OCI-LY3 (cell line): ENCODE results near the gene BPTF.

Source experiments
- EZH2phosphoT487 ChIP-seq: fragments of 200-600 bp; shearing (Covaris generic); IDR thresholded peaks from 2 replicates; pipeline ENCODE4 v1.6.1; 2018; ENCODE audit warnings: antibody characterized with exemption, mixed run types, low read depth
- TF ChIP-seq, protein P1 (sequence below): fragments of 200-600, 300-600 bp; sonication (generic); IDR thresholded peaks from 2 replicates; pipeline ENCODE4 v1.5.1; 2014; ENCODE audit warnings: antibody characterized with exemption, low read length, low read depth

DNA sequence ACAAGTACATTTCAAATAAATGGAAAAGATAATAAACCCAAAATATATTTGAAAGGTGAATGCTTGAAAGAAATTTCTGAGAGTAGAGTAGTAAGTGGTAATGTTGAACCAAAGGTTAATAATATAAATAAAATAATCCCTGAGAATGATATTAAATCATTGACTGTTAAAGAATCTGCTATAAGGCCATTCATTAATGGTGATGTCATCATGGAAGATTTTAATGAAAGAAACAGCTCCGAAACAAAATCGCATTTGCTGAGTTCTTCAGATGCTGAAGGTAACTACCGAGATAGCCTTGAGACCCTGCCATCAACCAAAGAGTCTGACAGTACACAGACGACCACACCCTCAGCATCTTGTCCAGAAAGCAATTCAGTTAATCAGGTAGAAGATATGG lies 86.8 kb downstream of the BPTF start:
- TF ChIP-seq, protein P1, sequence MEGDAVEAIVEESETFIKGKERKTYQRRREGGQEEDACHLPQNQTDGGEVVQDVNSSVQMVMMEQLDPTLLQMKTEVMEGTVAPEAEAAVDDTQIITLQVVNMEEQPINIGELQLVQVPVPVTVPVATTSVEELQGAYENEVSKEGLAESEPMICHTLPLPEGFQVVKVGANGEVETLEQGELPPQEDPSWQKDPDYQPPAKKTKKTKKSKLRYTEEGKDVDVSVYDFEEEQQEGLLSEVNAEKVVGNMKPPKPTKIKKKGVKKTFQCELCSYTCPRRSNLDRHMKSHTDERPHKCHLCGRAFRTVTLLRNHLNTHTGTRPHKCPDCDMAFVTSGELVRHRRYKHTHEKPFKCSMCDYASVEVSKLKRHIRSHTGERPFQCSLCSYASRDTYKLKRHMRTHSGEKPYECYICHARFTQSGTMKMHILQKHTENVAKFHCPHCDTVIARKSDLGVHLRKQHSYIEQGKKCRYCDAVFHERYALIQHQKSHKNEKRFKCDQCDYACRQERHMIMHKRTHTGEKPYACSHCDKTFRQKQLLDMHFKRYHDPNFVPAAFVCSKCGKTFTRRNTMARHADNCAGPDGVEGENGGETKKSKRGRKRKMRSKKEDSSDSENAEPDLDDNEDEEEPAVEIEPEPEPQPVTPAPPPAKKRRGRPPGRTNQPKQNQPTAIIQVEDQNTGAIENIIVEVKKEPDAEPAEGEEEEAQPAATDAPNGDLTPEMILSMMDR, result no peak
- TF ChIP-seq EZH2phosphoT487, result no peak
